Naive B cell (primary cell): ENCODE data around the gene CXCL14. TPM values are rescaled to one million over a fixed set of nuclear protein-coding genes. Genes with fewer than 3 reads are reported as not detected.

Experiments used
- ATAC-seq, 2 donors: fragments of 150-1000 bp; cut with Tn5 transposase; 2 replicates each; pipeline ENCODE4 v1.10.0; 2021; ENCODE audit warnings: low read depth in 2 of 2, mild to moderate bottlenecking in 2 of 2, moderate library complexity in 2 of 2
- DNase-seq: peaks from one replicate; pipeline ENCODE4 v3.0.0; 2022
- H3K27ac Mint-ChIP-seq, 6 donors: one replicate each; pipeline ENCODE4 v1.8.0; 2020 to 2022; ENCODE audit warnings: mild to moderate bottlenecking in 6 of 6, mixed read lengths in 6 of 6, moderate library complexity in 5 of 6, inconsistent platforms in 2 of 6
- H3K27me3 Mint-ChIP-seq, 3 donors: one replicate each; pipeline ENCODE4 v1.8.0; 2021 to 2022; ENCODE audit warnings: mixed read lengths in 3 of 3, mild to moderate bottlenecking in 1 of 3
- H3K36me3 Mint-ChIP-seq, 2 donors: one replicate each; pipeline ENCODE4 v1.8.0; 2020 to 2022; ENCODE audit warnings: mixed read lengths in 2 of 2, inconsistent platforms in 1 of 2, mild to moderate bottlenecking in 1 of 2
- H3K4me1 Mint-ChIP-seq, 3 donors: one replicate each; pipeline ENCODE4 v1.8.0; 2020 to 2022; ENCODE audit warnings: mixed read lengths in 3 of 3, inconsistent platforms in 1 of 3, mild to moderate bottlenecking in 1 of 3, moderate library complexity in 1 of 3
- H3K4me3 Mint-ChIP-seq, 8 donors: one replicate each; pipeline ENCODE4 v1.8.0; 2020 to 2022; ENCODE audit warnings: mild to moderate bottlenecking in 8 of 8, mixed read lengths in 8 of 8, moderate library complexity in 8 of 8, inconsistent platforms in 2 of 8
- H3K9me3 Mint-ChIP-seq, 7 donors: one replicate each; pipeline ENCODE4 v1.8.0; 2020 to 2022; ENCODE audit warnings: mixed read lengths in 7 of 7, mild to moderate bottlenecking in 5 of 7, inconsistent platforms in 2 of 7, moderate library complexity in 1 of 7
- polyA plus RNA-seq, 6 donors: library from polyadenylated mRNA; unstranded; fragments of 300-500 nt; fragmentation: Illumina TruSeq; gene quantifications; one replicate each; pipeline ENCODE4 v1.2.3, GENCODE V29; 2021; ENCODE audit warnings: low read depth in 6 of 6

CXCL14 gene
- polyA plus RNA-seq, 6 donors from 2014 or later = not detected

DNA sequence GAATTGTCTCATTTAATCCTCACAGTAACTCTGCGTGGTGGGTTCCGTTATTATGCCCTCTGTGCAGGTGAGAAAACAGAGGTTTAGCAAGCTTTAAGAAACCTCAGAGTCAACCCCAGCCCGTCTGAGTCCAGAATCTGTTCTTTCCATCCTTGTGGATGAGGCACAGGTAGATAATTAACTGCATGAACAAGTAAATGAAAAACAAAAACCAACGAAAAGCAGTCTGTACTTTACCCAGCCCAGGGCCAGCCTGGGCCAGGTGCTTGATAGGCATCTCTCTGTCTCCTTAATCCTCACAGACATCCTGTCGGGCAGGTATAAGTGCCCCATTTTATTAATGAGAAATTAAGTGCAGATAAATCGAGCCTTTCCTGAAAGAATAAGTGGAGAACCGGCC is 25.3 kb upstream of the CXCL14 start:
- H3K27ac Mint-ChIP-seq = no peak overlapping the region
- no peak overlapping the region for H3K4me3 Mint-ChIP-seq
- H3K9me3 Mint-ChIP-seq = peaks cover 0 to 2% (median 0%) of the 10 kb centered on the region in 7 donors
- ATAC-seq (no peak), DNase-seq (no peak)
- H3K36me3 Mint-ChIP-seq = no peaks in the 10 kb centered on the region
- no peaks in the 10 kb centered on the region for H3K4me1 Mint-ChIP-seq
- peaks cover 9 to 34% (median 9%) of the 10 kb centered on the region in 3 donors for H3K27me3 Mint-ChIP-seq

- DNase-seq (no peak), ATAC-seq (no peak)
- H3K27ac Mint-ChIP-seq = no peak overlapping the region
- H3K4me3 Mint-ChIP-seq = no peak overlapping the region
- H3K27me3 Mint-ChIP-seq = peaks cover 9 to 26% (median 13%) of the 10 kb centered on the region in 3 donors
- no peaks in the 10 kb centered on the region for H3K4me1 Mint-ChIP-seq
- no peaks in the 10 kb centered on the region for H3K36me3 Mint-ChIP-seq
- H3K9me3 Mint-ChIP-seq = peaks cover 0 to 1% (median 0%) of the 10 kb centered on the region in 7 donors
Observed at GRCh38 chr5:135602882-135603721, 24.3 kb upstream of the CXCL14 start.

DNA sequence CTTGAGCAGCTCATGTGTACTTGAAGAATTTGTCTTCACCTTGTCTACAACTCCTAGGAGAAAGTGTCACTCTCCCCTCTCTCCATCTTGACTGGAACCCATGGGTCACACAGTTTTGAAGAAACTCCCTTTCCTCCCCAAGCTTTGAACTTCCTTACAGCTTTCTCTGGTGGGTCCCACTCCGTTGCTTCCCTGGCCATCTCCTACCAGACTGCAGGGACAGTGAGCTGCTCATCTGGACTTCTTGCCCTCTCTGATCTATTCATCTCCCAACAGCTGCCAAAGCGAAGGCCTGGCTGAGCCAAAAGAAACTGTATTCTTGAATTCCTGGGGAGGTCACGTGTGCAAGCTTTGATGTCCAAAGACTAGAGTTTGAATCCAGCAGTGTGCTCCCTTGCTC is 22.7 kb upstream of the CXCL14 start:
- Mint-ChIP-seq H3K4me1 (no peaks in the 10 kb centered on the region), H3K36me3 (no peaks in the 10 kb centered on the region), H3K27ac (no peak overlapping the region), H3K9me3 (peaks cover 0 to 1% (median 0%) of the 10 kb centered on the region in 7 donors), H3K4me3 (no peak overlapping the region), H3K27me3 (peaks cover 0 to 19% (median 5%) of the 10 kb centered on the region in 3 donors)
- DNase-seq (no peak), ATAC-seq (no peak)

- H3K4me3 Mint-ChIP-seq = no peak overlapping the region
- H3K27me3 Mint-ChIP-seq = peaks cover 0 to 21% (median 5%) of the 10 kb centered on the region in 3 donors
- H3K4me1 Mint-ChIP-seq = no peaks in the 10 kb centered on the region
- no peak overlapping the region for H3K27ac Mint-ChIP-seq
- no peak for DNase-seq
- H3K9me3 Mint-ChIP-seq = peaks cover 0 to 1% (median 0%) of the 10 kb centered on the region in 7 donors
- no peaks in the 10 kb centered on the region for H3K36me3 Mint-ChIP-seq
- ATAC-seq = no peak
Observed at GRCh38 chr5:135600971-135601381, 22.2 kb upstream of the CXCL14 start.

DNA sequence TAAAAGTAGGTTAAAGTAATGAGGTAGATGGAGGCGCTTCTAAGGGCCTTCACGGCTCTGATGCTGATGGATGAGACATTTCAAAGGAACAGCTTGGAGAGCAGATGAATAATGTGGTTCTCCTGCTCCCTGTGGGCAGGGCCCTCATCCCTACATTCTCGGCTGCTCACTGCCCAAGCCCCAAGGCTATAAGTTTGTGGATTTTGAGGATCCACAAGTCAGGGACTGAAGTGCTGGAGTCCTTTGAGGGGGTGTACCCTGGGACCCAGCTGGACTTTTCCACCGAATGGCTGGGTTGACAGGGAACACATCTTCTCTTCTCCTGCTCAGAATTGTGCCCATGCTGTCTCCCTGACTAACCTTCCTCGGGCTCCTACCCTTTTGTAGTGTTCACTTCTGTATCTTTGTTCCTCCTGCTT is 21.4 kb upstream of the CXCL14 start:
- H3K4me3 Mint-ChIP-seq = no peak overlapping the region

GRCh38 chr5:135599421-135600151 is 20.8 kb upstream of the CXCL14 start:
- Mint-ChIP-seq H3K4me1 (no peaks in the 10 kb centered on the region), H3K36me3 (no peaks in the 10 kb centered on the region), H3K9me3 (peaks cover 0 to 1% (median 0%) of the 10 kb centered on the region in 7 donors), H3K27ac (no peak overlapping the region), H3K4me3 (no peak overlapping the region), H3K27me3 (peaks cover 0 to 21% (median 5%) of the 10 kb centered on the region in 3 donors)
- ATAC-seq (no peak), DNase-seq (no peak)

More for the DNA sequence above, 21.4 kb upstream of the CXCL14 start:
- ATAC-seq (no peak), DNase-seq (no peak)
- Mint-ChIP-seq H3K36me3 (no peaks in the 10 kb centered on the region), H3K27ac (no peak overlapping the region), H3K27me3 (peaks cover 0 to 21% (median 5%) of the 10 kb centered on the region in 3 donors), H3K9me3 (peaks cover 0 to 1% (median 0%) of the 10 kb centered on the region in 7 donors), H3K4me1 (no peaks in the 10 kb centered on the region)

- Mint-ChIP-seq H3K27me3 (peaks cover 0 to 21% (median 5%) of the 10 kb centered on the region in 3 donors), H3K9me3 (peaks cover 0 to 1% (median 0%) of the 10 kb centered on the region in 7 donors), H3K4me3 (no peak overlapping the region), H3K4me1 (no peaks in the 10 kb centered on the region), H3K36me3 (no peaks in the 10 kb centered on the region), H3K27ac (peak overlapping the region in 1 of 6 donors; percentile 31)
- ATAC-seq (no peak), DNase-seq (no peak)
Observed at GRCh38 chr5:135598691-135599395, 20.1 kb upstream of the CXCL14 start.

DNA sequence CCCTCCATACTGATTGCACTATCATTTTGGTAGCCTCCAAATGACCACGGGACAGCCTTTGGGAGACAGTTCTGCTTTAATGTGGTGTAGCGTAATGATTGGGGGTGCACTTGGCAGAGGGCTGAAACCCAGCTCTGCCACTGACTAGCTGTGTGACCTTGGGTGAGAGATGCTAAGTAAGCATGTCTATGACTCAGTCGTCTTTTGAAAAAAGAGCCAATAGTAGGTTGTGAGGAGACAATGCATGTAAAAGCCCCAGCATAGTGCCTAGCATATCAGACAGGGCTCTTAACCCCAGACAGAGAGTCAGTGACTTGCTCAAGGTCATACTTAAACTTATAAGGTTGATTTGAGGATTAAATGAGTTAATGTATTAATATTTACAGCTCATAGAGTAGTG is 18.0 kb upstream of the CXCL14 start:
- H3K27ac Mint-ChIP-seq = no peak overlapping the region
- H3K27me3 Mint-ChIP-seq = peaks cover 5 to 36% (median 11%) of the 10 kb centered on the region in 3 donors
- no peaks in the 10 kb centered on the region for H3K4me1 Mint-ChIP-seq
- H3K4me3 Mint-ChIP-seq = no peak overlapping the region
- peaks cover 0 to 1% (median 0%) of the 10 kb centered on the region in 7 donors for H3K9me3 Mint-ChIP-seq
- DNase-seq (no peak), ATAC-seq (no peak)
- H3K36me3 Mint-ChIP-seq = no peaks in the 10 kb centered on the region

GRCh38 chr5:135596157-135596763 is 17.5 kb upstream of the CXCL14 start:
- peaks cover 5 to 36% (median 16%) of the 10 kb centered on the region in 3 donors for H3K27me3 Mint-ChIP-seq
- H3K27ac Mint-ChIP-seq = no peak overlapping the region
- H3K4me1 Mint-ChIP-seq = no peaks in the 10 kb centered on the region
- ATAC-seq (no peak), DNase-seq (no peak)
- H3K36me3 Mint-ChIP-seq = no peaks in the 10 kb centered on the region
- H3K4me3 Mint-ChIP-seq = no peak overlapping the region
- H3K9me3 Mint-ChIP-seq = peaks cover 0 to 1% (median 0%) of the 10 kb centered on the region in 7 donors

- Mint-ChIP-seq H3K4me3 (no peak overlapping the region), H3K36me3 (no peaks in the 10 kb centered on the region), H3K9me3 (peaks cover 0 to 1% (median 0%) of the 10 kb centered on the region in 7 donors), H3K27me3 (peaks cover 5 to 32% (median 19%) of the 10 kb centered on the region in 3 donors), H3K4me1 (no peaks in the 10 kb centered on the region), H3K27ac (no peak overlapping the region)
- ATAC-seq = no peak
- no peak for DNase-seq
Observed at GRCh38 chr5:135594416-135594960, 15.7 kb upstream of the CXCL14 start.

- no peak overlapping the region for H3K4me3 Mint-ChIP-seq
- peaks cover 0 to 1% (median 0%) of the 10 kb centered on the region in 7 donors for H3K9me3 Mint-ChIP-seq
- H3K4me1 Mint-ChIP-seq = no peaks in the 10 kb centered on the region
- H3K36me3 Mint-ChIP-seq = no peaks in the 10 kb centered on the region
- ATAC-seq = no peak
- peaks cover 5 to 30% (median 19%) of the 10 kb centered on the region in 3 donors for H3K27me3 Mint-ChIP-seq
- no peak for DNase-seq
- no peak overlapping the region for H3K27ac Mint-ChIP-seq
Observed at GRCh38 chr5:135593886-135594285, 15.1 kb upstream of the CXCL14 start.

- Mint-ChIP-seq H3K36me3 (no peaks in the 10 kb centered on the region), H3K27me3 (peaks cover 2 to 30% (median 19%) of the 10 kb centered on the region in 3 donors), H3K27ac (peak overlapping the region in 1 of 6 donors; percentile 45), H3K9me3 (peaks cover 0 to under 1% (median 0%) of the 10 kb centered on the region in 7 donors), H3K4me1 (no peaks in the 10 kb centered on the region), H3K4me3 (no peak overlapping the region)
- DNase-seq (no peak), ATAC-seq (no peak)
Observed at GRCh38 chr5:135593141-135593540, 14.3 kb upstream of the CXCL14 start.
